Measurements from ENCODE around the gene STRA8. TPM values are rescaled to one million over a fixed set of nuclear protein-coding genes. Genes with fewer than 3 reads are reported as not detected.
A peak's percentile ranks its signal among the peaks of the same experiment; 100 is the strongest.

Gene STRA8
- total RNA-seq, 5 donors from 2014 or later (not counting 1 experiment from before 2014, with no cell fraction given), result not detected

DNA sequence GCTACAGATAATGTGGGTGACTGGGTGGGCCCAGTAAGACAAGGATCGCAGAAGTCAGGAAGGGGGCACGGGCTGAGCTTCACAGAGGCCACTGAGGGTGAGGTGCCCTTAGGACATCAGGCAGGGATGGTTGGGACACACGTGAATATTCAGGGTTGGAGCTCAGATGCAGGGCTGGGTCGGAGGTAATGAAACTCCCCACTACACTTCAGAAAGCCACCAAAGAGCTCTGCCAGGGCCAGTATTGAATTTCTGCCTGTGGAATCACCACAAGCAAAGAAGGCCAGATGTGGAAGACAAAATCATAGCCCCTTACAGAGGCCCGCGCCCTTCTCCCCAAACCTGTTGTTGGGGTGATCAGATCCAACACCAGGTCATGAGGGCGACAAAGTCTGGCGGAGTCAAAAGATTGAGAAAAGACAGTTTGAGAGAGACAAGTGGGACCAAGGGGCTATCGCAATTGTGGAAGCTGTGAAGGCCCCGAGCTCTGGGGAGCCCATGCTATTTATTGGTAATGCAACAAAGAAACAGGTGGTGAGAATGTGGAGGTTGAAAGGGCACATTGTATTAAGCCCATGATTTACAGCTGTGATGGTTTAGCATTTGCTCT is 42.4 kb downstream of the STRA8 start:
- Mint-ChIP-seq H3K27me3 (peaks cover 7 to 8% of the 10 kb centered on the region in 2 donors), H3K27ac (no peak overlapping the region), H3K36me3 (no peaks in the 10 kb centered on the region), H3K4me3 (no peak overlapping the region), H3K9me3 (no peaks in the 10 kb centered on the region), H3K4me1 (peaks cover 0 to 3% (median 2%) of the 10 kb centered on the region in 3 donors)
- ATAC-seq (replicated peaks in 1 of 4) (no peak), DNase-seq (no peak)
- H3K4me3 ChIP-seq (ENCODE audit: control insufficient read depth in 1 of 2, extremely low read depth in 1 of 2, low read length in 1 of 2), result no peak overlapping the region
- no peaks in the 10 kb centered on the region for H3K9me3 ChIP-seq
- peaks cover 0 to 5% of the 10 kb centered on the region in 2 experiments for H3K27me3 ChIP-seq (replicated peaks in 1 of 2; ENCODE audit: control insufficient read depth in 2 of 2, extremely low read depth in 1 of 2, insufficient read depth in 2 of 2, low read length in 1 of 2)
- H3K27ac ChIP-seq (ENCODE audit: low read length), result no peak overlapping the region
- WGBS (ENCODE audit: insufficient coverage), result 95% methylated on average over 6 of the region's 10 CpGs
- H3K36me3 ChIP-seq (ENCODE audit: control insufficient read depth in 2 of 2, extremely low read depth in 1 of 2, insufficient read depth in 1 of 2, low read length in 1 of 2), result no peaks in the 10 kb centered on the region
- H3K4me1 ChIP-seq (ENCODE audit: control insufficient read depth in 1 of 2, extremely low read depth in 1 of 2, insufficient read depth in 2 of 2, low read length in 2 of 2), result peaks cover 0 to 3% of the 10 kb centered on the region in 2 experiments
- ChIA-PET POLR2A (interaction anchor here in 1 of 2 donors (0.5 to 0.6 kb wide), 2 partner anchors 136 to 288 kb away, joined by 3 to 4 read pairs; no protein-coding TSS in a partner anchor), CTCF (interaction anchor here (0.5 to 3.9 kb wide), 7 partner anchors 15 to 846 kb away, joined by 3 to 55 read pairs (median 3); no protein-coding TSS in a partner anchor)

DNA sequence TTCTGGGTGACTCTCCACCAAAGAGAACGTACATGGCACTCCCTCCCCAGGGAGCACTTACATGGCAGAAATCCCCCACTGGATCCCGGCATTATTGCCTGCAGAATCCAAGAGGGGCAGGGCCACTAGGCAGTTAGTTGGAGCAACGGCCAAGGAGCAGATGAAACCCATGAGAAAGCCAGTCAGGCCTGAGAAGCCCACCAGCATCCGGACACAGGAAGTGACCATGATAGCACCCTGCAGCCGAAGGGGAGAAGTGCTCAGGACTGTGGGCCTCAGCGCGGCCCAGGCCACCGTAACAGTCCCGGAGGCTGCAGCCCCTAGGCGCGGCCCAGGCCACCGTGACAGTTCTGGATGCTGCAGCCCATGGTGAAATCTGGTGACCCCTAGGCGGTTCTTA is 43.5 kb downstream of the STRA8 start:
- H3K4me1 Mint-ChIP-seq, result peaks cover 0 to 12% (median 11%) of the 10 kb centered on the region in 3 donors
- 93% methylated on average over 9 of the region's 13 CpGs for WGBS (ENCODE audit: insufficient coverage)
- Histone ChIP-seq H3K4me3 (ENCODE audit: control insufficient read depth in 1 of 2, extremely low read depth in 1 of 2, low read length in 1 of 2) (no peak overlapping the region), H3K9me3 (no peaks in the 10 kb centered on the region), H3K4me1 (ENCODE audit: control insufficient read depth in 1 of 2, extremely low read depth in 1 of 2, insufficient read depth in 2 of 2, low read length in 2 of 2) (peaks cover 3% of the 10 kb centered on the region in 2 experiments), H3K27ac (ENCODE audit: low read length) (no peak overlapping the region), H3K36me3 (ENCODE audit: control insufficient read depth in 2 of 2, extremely low read depth in 1 of 2, insufficient read depth in 1 of 2, low read length in 1 of 2) (no peaks in the 10 kb centered on the region), H3K27me3 (replicated peaks in 1 of 2; ENCODE audit: control insufficient read depth in 2 of 2, extremely low read depth in 1 of 2, insufficient read depth in 2 of 2, low read length in 1 of 2) (peaks cover 0 to 5% of the 10 kb centered on the region in 2 experiments)
- no peak for DNase-seq
- ChIA-PET CTCF (interaction anchor here in 1 of 2 donors (3.9 kb wide), 1 partner anchor 368 kb away, joined by 55 read pairs; no protein-coding TSS in a partner anchor), POLR2A (no interaction called here)
- ATAC-seq (replicated peaks in 1 of 4), result no peak
- peaks cover 11 to 12% of the 10 kb centered on the region in 2 donors for H3K27me3 Mint-ChIP-seq
- no peaks in the 10 kb centered on the region for H3K9me3 Mint-ChIP-seq
- H3K4me3 Mint-ChIP-seq, result no peak overlapping the region
- no peaks in the 10 kb centered on the region for H3K36me3 Mint-ChIP-seq
- H3K27ac Mint-ChIP-seq, result no peak overlapping the region

GRCh38 chr7:135281363-135281949 is 47.8 kb downstream of the STRA8 start:
- H3K27ac ChIP-seq (ENCODE audit: low read length), result no peak overlapping the region
- Mint-ChIP-seq H3K36me3 (no peaks in the 10 kb centered on the region), H3K4me1 (peaks cover 0 to 23% (median 21%) of the 10 kb centered on the region in 3 donors), H3K4me3 (no peak overlapping the region), H3K27me3 (peaks cover 8 to 12% of the 10 kb centered on the region in 2 donors), H3K9me3 (no peaks in the 10 kb centered on the region), H3K27ac (peak overlapping the region in 1 of 2 donors; percentile 20)
- ATAC-seq (replicated peaks in 1 of 4), result peak; percentile 92 to 100 (median 94)
- 33% methylated on average over 1 of the region's 7 CpGs for WGBS (ENCODE audit: insufficient coverage)
- H3K9me3 ChIP-seq, result no peaks in the 10 kb centered on the region
- peaks cover 0 to 2% of the 10 kb centered on the region in 2 experiments for H3K27me3 ChIP-seq (replicated peaks in 1 of 2; ENCODE audit: control insufficient read depth in 2 of 2, extremely low read depth in 1 of 2, insufficient read depth in 2 of 2, low read length in 1 of 2)
- H3K4me3 ChIP-seq (ENCODE audit: control insufficient read depth in 1 of 2, extremely low read depth in 1 of 2, low read length in 1 of 2), result no peak overlapping the region
- peak; percentile 36 to 89 (median 69) for DNase-seq
- H3K4me1 ChIP-seq (ENCODE audit: control insufficient read depth in 1 of 2, extremely low read depth in 1 of 2, insufficient read depth in 2 of 2, low read length in 2 of 2), result peaks cover 3 to 6% of the 10 kb centered on the region in 2 experiments
- ChIA-PET CTCF (interaction anchor here (0.5 to 3.7 kb wide), 11 partner anchors 30 to 634 kb away, joined by 3 to 54 read pairs (median 3); partner anchors contain the start of genes BPGM (in 1 of the 2) and NUP205 (in 1 of the 2)), POLR2A (interaction anchor here in 1 of 2 donors (0.6 kb wide), 1 partner anchor 21 kb away, joined by 7 read pairs; no protein-coding TSS in a partner anchor)
- no peaks in the 10 kb centered on the region for H3K36me3 ChIP-seq (ENCODE audit: control insufficient read depth in 2 of 2, extremely low read depth in 1 of 2, insufficient read depth in 1 of 2, low read length in 1 of 2)

GRCh38 chr7:135282561-135283254 is 49.1 kb downstream of the STRA8 start:
- no peaks in the 10 kb centered on the region for H3K36me3 ChIP-seq (ENCODE audit: control insufficient read depth in 2 of 2, extremely low read depth in 1 of 2, insufficient read depth in 1 of 2, low read length in 1 of 2)
- H3K4me1 Mint-ChIP-seq, result peaks cover 0 to 23% (median 21%) of the 10 kb centered on the region in 3 donors
- peaks cover 8 to 12% of the 10 kb centered on the region in 2 donors for H3K27me3 Mint-ChIP-seq
- CTCF ChIA-PET, result interaction anchor here (0.5 to 1.5 kb wide), 4 partner anchors 8 to 367 kb away, joined by 3 to 10 read pairs (median 4); no protein-coding TSS in a partner anchor
- H3K9me3 Mint-ChIP-seq, result no peaks in the 10 kb centered on the region
- WGBS (ENCODE audit: insufficient coverage), result 54% methylated on average over 6 of the region's 10 CpGs
- H3K36me3 Mint-ChIP-seq, result no peaks in the 10 kb centered on the region
- peaks cover 0 to 2% of the 10 kb centered on the region in 2 experiments for H3K27me3 ChIP-seq (replicated peaks in 1 of 2; ENCODE audit: control insufficient read depth in 2 of 2, extremely low read depth in 1 of 2, insufficient read depth in 2 of 2, low read length in 1 of 2)
- peak overlapping the region; percentile 76 to 79 for H3K27ac Mint-ChIP-seq
- peak in 3 of 35 experiments; percentile 10 to 11 (median 11) for DNase-seq
- H3K27ac ChIP-seq (ENCODE audit: low read length), result no peak overlapping the region
- no peak overlapping the region for H3K4me3 ChIP-seq (ENCODE audit: control insufficient read depth in 1 of 2, extremely low read depth in 1 of 2, low read length in 1 of 2)
- no peak overlapping the region for H3K4me3 Mint-ChIP-seq
- H3K9me3 ChIP-seq, result no peaks in the 10 kb centered on the region
- peak in 3 of 4 experiments; percentile 43 to 53 (median 50) for ATAC-seq (replicated peaks in 1 of 4)
- POLR2A ChIA-PET, result no interaction called here
- H3K4me1 ChIP-seq (ENCODE audit: control insufficient read depth in 1 of 2, extremely low read depth in 1 of 2, insufficient read depth in 2 of 2, low read length in 2 of 2), result peaks cover 3 to 6% of the 10 kb centered on the region in 2 experiments

GRCh38 chr7:135283959-135284638 is 50.5 kb downstream of the STRA8 start:
- POLR2A ChIA-PET, result no interaction called here
- DNase-seq (no peak), ATAC-seq (replicated peaks in 1 of 4) (no peak)
- Histone ChIP-seq H3K36me3 (ENCODE audit: control insufficient read depth in 2 of 2, extremely low read depth in 1 of 2, insufficient read depth in 1 of 2, low read length in 1 of 2) (no peaks in the 10 kb centered on the region), H3K27ac (ENCODE audit: low read length) (no peak overlapping the region), H3K4me3 (ENCODE audit: control insufficient read depth in 1 of 2, extremely low read depth in 1 of 2, low read length in 1 of 2) (no peak overlapping the region), H3K27me3 (replicated peaks in 1 of 2; ENCODE audit: control insufficient read depth in 2 of 2, extremely low read depth in 1 of 2, insufficient read depth in 2 of 2, low read length in 1 of 2) (peaks cover 0 to 2% of the 10 kb centered on the region in 2 experiments), H3K9me3 (no peaks in the 10 kb centered on the region), H3K4me1 (ENCODE audit: control insufficient read depth in 1 of 2, extremely low read depth in 1 of 2, insufficient read depth in 2 of 2, low read length in 2 of 2) (peaks cover 3 to 6% of the 10 kb centered on the region in 2 experiments)
- H3K36me3 Mint-ChIP-seq, result no peaks in the 10 kb centered on the region
- H3K4me1 Mint-ChIP-seq, result peaks cover 0 to 23% (median 21%) of the 10 kb centered on the region in 3 donors
- no CpG with 5 or more reads among the region's 4 CpGs for WGBS (ENCODE audit: insufficient coverage)
- no peak overlapping the region for H3K4me3 Mint-ChIP-seq
- H3K9me3 Mint-ChIP-seq, result no peaks in the 10 kb centered on the region
- peaks cover 8 to 12% of the 10 kb centered on the region in 2 donors for H3K27me3 Mint-ChIP-seq
- CTCF ChIA-PET, result interaction anchor here (0.5 to 1.0 kb wide), 3 partner anchors 10 to 361 kb away, joined by 4 to 9 read pairs (median 7); no protein-coding TSS in a partner anchor
- H3K27ac Mint-ChIP-seq, result no peak overlapping the region

Measured in T-cell (primary cell).